Heart left ventricle (tissue), 16 donors: ENCODE measurements around the gene MARCHF2. TPM values are rescaled to one million over a fixed set of nuclear protein-coding genes. Genes with fewer than 3 reads are reported as not detected.
A peak's percentile ranks its signal among the peaks of the same experiment; 100 is the strongest.

Source experiments
- ATAC-seq, 4 donors: fragments of 200-7000 bp; cut with Tn5 transposase; one replicate each; pipeline ENCODE4 v1.9.1; 2020 to 2022; ENCODE audit warnings: moderate library complexity in 4 of 4, mild to moderate bottlenecking in 3 of 4, moderate number of reproducible peaks in 1 of 4
- DNase-seq, 5 donors: peaks; one replicate each; pipeline ENCODE4 v3.0.0-alpha.2; 2020
- H3K27ac ChIP-seq, 12 donors: fragments of 200-600 bp; sonication (generic) in 4 of 12; one replicate each; pipeline versions ENCODE4 v1.5.0 to v1.8.0; 2016 to 2022; ENCODE audit warnings: mild to moderate bottlenecking in 2 of 12
- H3K27me3 ChIP-seq, 9 donors: fragments of 200-600 bp; sonication (generic) in 2 of 9; one replicate each; pipeline versions ENCODE4 v1.5.1 to v1.8.0; 2016 to 2022; ENCODE audit warnings: mild to moderate bottlenecking in 3 of 9
- H3K36me3 ChIP-seq, 9 donors: fragments of 200-600 bp; sonication (generic) in 2 of 9; one replicate each; pipeline versions ENCODE4 v1.5.0 to v1.8.0; 2018 to 2022; ENCODE audit warnings: mild to moderate bottlenecking in 2 of 9
- H3K4me1 ChIP-seq, 12 donors: fragments of 200-600 bp; sonication (generic) in 4 of 12; one replicate each; pipeline versions ENCODE4 v1.5.0 to v1.8.0; 2016 to 2022; ENCODE audit warnings: mild to moderate bottlenecking in 3 of 12
- H3K4me3 ChIP-seq, 12 donors: fragments of 200-600 bp; sonication (generic) in 4 of 12; one replicate each; pipeline versions ENCODE4 v1.5.0 to v1.8.0; 2017 to 2022; ENCODE audit warnings: mild to moderate bottlenecking in 9 of 12, moderate library complexity in 4 of 12
- H3K9me3 ChIP-seq, 12 donors: fragments of 200-600 bp; sonication (generic) in 4 of 12; one replicate each; pipeline versions ENCODE4 v1.5.0 to v1.8.0; 2016 to 2022; ENCODE audit warnings: mild to moderate bottlenecking in 1 of 12
- POLR2A ChIP-seq, 2 donors: fragments of 450-650 bp; IDR thresholded peaks; one replicate each; pipeline ENCODE4 v1.6.1; 2017; ENCODE audit warnings: antibody characterized with exemption in 2 of 2, mild to moderate bottlenecking in 2 of 2, moderate library complexity in 2 of 2
- WGBS, 4 donors: extraction: QIAGEN DNeasy Blood & Tissue Kit in 2 of 4; methylation state at CpG; one replicate each; pipeline versions ENCODE4 v1.1.5 to v1.1.7; 2013 to 2018; 5-methylcytosine and 5-hydroxymethylcytosine counted together
- intact Hi-C, 10 donors: fragments of 100-400 bp; cut with DNase I; formaldehyde crosslinking; loops; one replicate each; pipeline versions ENCODE4 v1.11.1 to v1.14.2; 2022
- polyA plus RNA-seq, 2 donors: library from polyadenylated mRNA; stranded (reverse); fragments of 200-250 nt; gene quantifications; one replicate each; pipeline ENCODE4 v1.2.3, GENCODE V29; 2013
- total RNA-seq, 9 donors: library from RNA; depleted of rRNA in 2 of 9; stranded (reverse); fragments of >200 nt in 2 of 9; fragmentation: NEBNext Ultra II Directional in 3 of 9; extraction: Animal tissue kit (Norgen Biotek cat#: 25700) in 3 of 9; gene quantifications; one replicate each; pipeline versions ENCODE4 v1.1.0 to v1.2.4, GENCODE V29; 2016 to 2023
- TF ChIP-seq, protein P1 (sequence below), 12 donors: fragments of 200-600 bp; sonication (generic) in 4 of 12; IDR thresholded peaks; one replicate each; pipeline versions ENCODE4 v1.5.0 to v1.8.0; 2018 to 2022; ENCODE audit warnings: antibody characterized with exemption in 12 of 12, mild to moderate bottlenecking in 5 of 12
- donor health status: ischemic (EF 13 %, LVEDD 7.1; RV severe dilation, severe dysfunction).
- donor health status: healthy with polysubstance abuse.
- donor health status: DM: no; HTN: yes; CAD: no.
- donor health status: DM: no; HTN: no; CAD: no.
- donor health status: ischemic (EF 25% LVEDD 6.9; RV normal size, moderate dysfunction).
- donor health status: ischemic (EF 25% LVEDD 5.7; RV mildly dilated, moderate dysfunction).
- donor health status: healthy.
- donor health status: DM: yes; HTN: yes; CAD: no.
- donor health status: ischemic (EF 35%, LVEDD 5.7; RV mildly dilated, moderate dysfunction).
- donor health status: nonischemic (EF 11% LVEDD 7.7; RV severe dilation, severe dysfunction).
- donor health status: DM: yes; HTN: yes; CAD: no.
- donor health status: PGD.
- donor health status: ischemic (EF 29% LVEDD 5.4; RV normal size, mild dysfunction).
- donor health status: nonischemic (EF 23%, LVEDD 6.1; RV moderate dilation, normal function).

MARCHF2 gene
- total and polyA plus RNA-seq, 11 donors, result 50.7 to 308 (median 82.0) TPM

- Histone ChIP-seq H3K4me1 (peaks cover 1 to 43% (median 25%) of the 10 kb centered on the region in 12 donors), H3K27ac (peak overlapping the region in 2 of 12 donors; percentile 32 to 100), H3K27me3 (no peaks in the 10 kb centered on the region), H3K36me3 (peaks cover 0 to 3% (median 0%) of the 10 kb centered on the region in 9 donors), H3K9me3 (no peaks in the 10 kb centered on the region), H3K4me3 (no peak overlapping the region)
- intact Hi-C loops, result loop anchor here in 1 of 10 donors (2.0 kb wide), 1 partner anchor 21 kb away; no protein-coding TSS in a partner anchor
- DNase-seq (no peak), ATAC-seq (no peak)
- no peak for TF ChIP-seq POLR2A (IDR thresholded peaks at IDR 0.05)
- TF ChIP-seq, protein P1, sequence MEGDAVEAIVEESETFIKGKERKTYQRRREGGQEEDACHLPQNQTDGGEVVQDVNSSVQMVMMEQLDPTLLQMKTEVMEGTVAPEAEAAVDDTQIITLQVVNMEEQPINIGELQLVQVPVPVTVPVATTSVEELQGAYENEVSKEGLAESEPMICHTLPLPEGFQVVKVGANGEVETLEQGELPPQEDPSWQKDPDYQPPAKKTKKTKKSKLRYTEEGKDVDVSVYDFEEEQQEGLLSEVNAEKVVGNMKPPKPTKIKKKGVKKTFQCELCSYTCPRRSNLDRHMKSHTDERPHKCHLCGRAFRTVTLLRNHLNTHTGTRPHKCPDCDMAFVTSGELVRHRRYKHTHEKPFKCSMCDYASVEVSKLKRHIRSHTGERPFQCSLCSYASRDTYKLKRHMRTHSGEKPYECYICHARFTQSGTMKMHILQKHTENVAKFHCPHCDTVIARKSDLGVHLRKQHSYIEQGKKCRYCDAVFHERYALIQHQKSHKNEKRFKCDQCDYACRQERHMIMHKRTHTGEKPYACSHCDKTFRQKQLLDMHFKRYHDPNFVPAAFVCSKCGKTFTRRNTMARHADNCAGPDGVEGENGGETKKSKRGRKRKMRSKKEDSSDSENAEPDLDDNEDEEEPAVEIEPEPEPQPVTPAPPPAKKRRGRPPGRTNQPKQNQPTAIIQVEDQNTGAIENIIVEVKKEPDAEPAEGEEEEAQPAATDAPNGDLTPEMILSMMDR (IDR thresholded peaks at IDR 0.05), result no peak
- WGBS, 4 donors, result 92 to 93% (median 93%) methylated on average over 16 of the region's 16 CpGs
Measured at GRCh38 chr19:8387688-8388611, 25.2 kb upstream of the MARCHF2 start.

GRCh38 chr19:8388612-8388958, 24.5 kb upstream of the MARCHF2 start:
- intact Hi-C loops, result loop anchor here in 1 of 10 donors (2.0 kb wide), 1 partner anchor 22 kb away; no protein-coding TSS in a partner anchor
- TF ChIP-seq, protein P1 (IDR thresholded peaks at IDR 0.05), result no peak
- no peak for TF ChIP-seq POLR2A (IDR thresholded peaks at IDR 0.05)
- 49 to 80% (median 65%) methylated on average over 2 of the region's 2 CpGs for WGBS, 4 donors
- Histone ChIP-seq H3K27ac (peak overlapping the region in 2 of 12 donors; percentile 32 to 100), H3K36me3 (peaks cover 0 to 3% (median 0%) of the 10 kb centered on the region in 9 donors), H3K4me3 (no peak overlapping the region), H3K9me3 (no peaks in the 10 kb centered on the region), H3K4me1 (peaks cover 8 to 49% (median 32%) of the 10 kb centered on the region in 12 donors), H3K27me3 (no peaks in the 10 kb centered on the region)
- no peak for DNase-seq
- no peak for ATAC-seq

GRCh38 chr19:8389891-8390616, 23.1 kb upstream of the MARCHF2 start, which contains the start of gene RAB11B:
Gene RAB11B (plus strand): TSS chr19:8390360. CDS start chr19:8390417, 57 bp downstream.
- Histone ChIP-seq H3K4me3 (peak within 1 kb of the TSS; percentile 69 to 100 (median 92)), H3K27ac (peak within 1 kb of the TSS; percentile 99 to 100 (median 100)), H3K36me3 (peaks cover 0 to 8% (median 0%) of the 10 kb centered on the region in 9 donors), H3K27me3 (no peaks in the 10 kb centered on the region), H3K4me1 (peaks cover 14 to 57% (median 45%) of the 10 kb centered on the region in 12 donors), H3K9me3 (no peaks in the 10 kb centered on the region)
- peak; percentile 88 to 95 (median 92) for ATAC-seq
- intact Hi-C loops, result loop anchor here in 6 of 10 donors (1.0 to 2.0 kb wide), 4 partner anchors 23 to 28 kb away; no protein-coding TSS in a partner anchor
- 0 to 1% (median 0%) methylated on average over 47 to 70 of the region's 70 CpGs for WGBS, 4 donors
- TF ChIP-seq, protein P1 (IDR thresholded peaks at IDR 0.05), result no peak
- TF ChIP-seq POLR2A (IDR thresholded peaks at IDR 0.05), result peak in 1 of 2 donors; percentile 77
- DNase-seq, result peak; percentile 99 to 100 (median 99)
